Measurements from ENCODE around the gene ROR1.
"Not testable (repeated sequence)": the region's sequence is repeated elsewhere in the genome, so short reads cannot be mapped to it uniquely, and the experiment has no call there.

Gene ROR1

GRCh38 chr1:63784489-63785390 lies 10.9 kb downstream of the ROR1 start:
- Histone ChIP-seq H3K36me3 (ENCODE audit: control insufficient read depth, insufficient read depth, low read length) (no peaks in the 10 kb centered on the region), H3K4me3 (replicated peaks; ENCODE audit: low read depth, low read length) (no peak overlapping the region), H3K27me3 (replicated peaks; ENCODE audit: control insufficient read depth, insufficient read depth, low read length) (no peaks in the 10 kb centered on the region; the same call in 1 of the 2 replicates)
- no peak for TF ChIP-seq CTCF (IDR thresholded peaks at IDR 0.05; ENCODE audit: insufficient read depth, low read length, poor library complexity, severe bottlenecking)
- DNase-seq (ENCODE audit: extremely low read depth, insufficient read length), result no peak

GRCh38 chr1:63787270-63787669 lies 13.5 kb downstream of the ROR1 start:
- not testable (repeated sequence) for H3K27me3 ChIP-seq (replicated peaks; ENCODE audit: control insufficient read depth, insufficient read depth, low read length); DNase-seq (ENCODE audit: extremely low read depth, insufficient read length); H3K36me3 ChIP-seq (ENCODE audit: control insufficient read depth, insufficient read depth, low read length)

GRCh38 chr1:63787875-63788274 lies 14.1 kb downstream of the ROR1 start:
- Histone ChIP-seq H3K27me3 (replicated peaks; ENCODE audit: control insufficient read depth, insufficient read depth, low read length) (no peaks in the 10 kb centered on the region; the same call in 1 of the 2 replicates), H3K36me3 (ENCODE audit: control insufficient read depth, insufficient read depth, low read length) (no peaks in the 10 kb centered on the region), H3K4me3 (replicated peaks; ENCODE audit: low read depth, low read length) (no peak overlapping the region)
- TF ChIP-seq CTCF (IDR thresholded peaks at IDR 0.05; ENCODE audit: insufficient read depth, low read length, poor library complexity, severe bottlenecking), result no peak
- no peak for DNase-seq (ENCODE audit: extremely low read depth, insufficient read length)

More at GRCh38 chr1:63787270-63787669, 13.5 kb downstream of the ROR1 start:
- not testable (repeated sequence) for H3K4me3 ChIP-seq (replicated peaks; ENCODE audit: low read depth, low read length)

GRCh38 chr1:63789856-63790605 lies 16.2 kb downstream of the ROR1 start:
- Histone ChIP-seq H3K27me3 (replicated peaks; ENCODE audit: control insufficient read depth, insufficient read depth, low read length) (no peaks in the 10 kb centered on the region; the same call in 1 of the 2 replicates), H3K4me3 (replicated peaks; ENCODE audit: low read depth, low read length) (no peak overlapping the region), H3K36me3 (ENCODE audit: control insufficient read depth, insufficient read depth, low read length) (no peaks in the 10 kb centered on the region)
- DNase-seq (ENCODE audit: extremely low read depth, insufficient read length), result no peak
- TF ChIP-seq CTCF (IDR thresholded peaks at IDR 0.05; ENCODE audit: insufficient read depth, low read length, poor library complexity, severe bottlenecking), result no peak

- H3K4me3 ChIP-seq (replicated peaks; ENCODE audit: low read depth, low read length), result no peak overlapping the region
- H3K27me3 ChIP-seq (replicated peaks; ENCODE audit: control insufficient read depth, insufficient read depth, low read length), result no peaks in the 10 kb centered on the region; the same call in 1 of the 2 replicates
- no peak for TF ChIP-seq CTCF (IDR thresholded peaks at IDR 0.05; ENCODE audit: insufficient read depth, low read length, poor library complexity, severe bottlenecking)
- DNase-seq (ENCODE audit: extremely low read depth, insufficient read length), result no peak
- H3K36me3 ChIP-seq (ENCODE audit: control insufficient read depth, insufficient read depth, low read length), result no peaks in the 10 kb centered on the region
Observed at GRCh38 chr1:63790989-63791388, 17.2 kb downstream of the ROR1 start.

GRCh38 chr1:63792152-63792551 lies 18.3 kb downstream of the ROR1 start:
- DNase-seq (ENCODE audit: extremely low read depth, insufficient read length), result no peak
- Histone ChIP-seq H3K36me3 (ENCODE audit: control insufficient read depth, insufficient read depth, low read length) (no peaks in the 10 kb centered on the region), H3K4me3 (replicated peaks; ENCODE audit: low read depth, low read length) (no peak overlapping the region), H3K27me3 (replicated peaks; ENCODE audit: control insufficient read depth, insufficient read depth, low read length) (no peaks in the 10 kb centered on the region; the same call in 1 of the 2 replicates)
- no peak for TF ChIP-seq CTCF (IDR thresholded peaks at IDR 0.05; ENCODE audit: insufficient read depth, low read length, poor library complexity, severe bottlenecking)

All from GM06990 (cell line).